Gastrocnemius medialis (tissue), 4 donors: ENCODE data around the gene CLEC18B.
"Not testable (repeated sequence)": the region's sequence is repeated elsewhere in the genome, so short reads cannot be mapped to it uniquely, and the experiment has no call there.

ENCODE experiments used
- POLR2A ChIP-seq, 2 donors: fragments of 450-650 bp; IDR thresholded peaks; one replicate each; pipeline ENCODE4 v1.6.1; 2017; ENCODE audit warnings: antibody characterized with exemption in 2 of 2, mild to moderate bottlenecking in 2 of 2, moderate library complexity in 2 of 2
- TF ChIP-seq, protein P1 (sequence below), 5 experiments: fragments of 450-650 bp in 3 of 5; fragments of 200-600 bp in 2 of 5; sonication (generic) in 2 of 5; IDR thresholded peaks in 4 of 5; conservative IDR thresholded peaks in 1 of 5; 1 replicate in 4 of 5; 2 replicates in 1 of 5; pipeline ENCODE4 v1.5.1; 2016 to 2019; ENCODE audit warnings: antibody characterized with exemption in 5 of 5, mild to moderate bottlenecking in 3 of 5, moderate library complexity in 3 of 5

DNA sequence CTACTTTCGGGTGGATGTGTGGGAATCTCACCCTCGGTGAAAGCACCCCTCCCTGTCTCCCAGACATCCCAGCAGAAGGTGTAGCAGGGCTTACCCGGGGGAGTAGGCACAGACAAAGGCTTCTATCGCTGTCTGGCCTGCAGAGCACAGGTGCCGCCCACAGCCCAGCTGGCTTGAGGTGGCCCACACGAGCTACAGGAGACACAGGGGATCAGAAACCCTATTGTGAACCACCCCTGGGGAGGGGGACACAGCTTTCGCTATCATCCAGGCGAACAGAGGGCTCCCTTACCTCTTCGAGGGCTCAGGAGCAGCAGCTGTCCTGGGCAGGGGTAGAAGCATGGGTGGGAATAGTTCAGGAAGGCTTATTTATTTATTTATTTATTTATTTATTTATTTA, 7.8 kb downstream of the CLEC18B start:
- TF ChIP-seq POLR2A (IDR thresholded peaks at IDR 0.05), result not testable (repeated sequence)
- TF ChIP-seq, protein P1, sequence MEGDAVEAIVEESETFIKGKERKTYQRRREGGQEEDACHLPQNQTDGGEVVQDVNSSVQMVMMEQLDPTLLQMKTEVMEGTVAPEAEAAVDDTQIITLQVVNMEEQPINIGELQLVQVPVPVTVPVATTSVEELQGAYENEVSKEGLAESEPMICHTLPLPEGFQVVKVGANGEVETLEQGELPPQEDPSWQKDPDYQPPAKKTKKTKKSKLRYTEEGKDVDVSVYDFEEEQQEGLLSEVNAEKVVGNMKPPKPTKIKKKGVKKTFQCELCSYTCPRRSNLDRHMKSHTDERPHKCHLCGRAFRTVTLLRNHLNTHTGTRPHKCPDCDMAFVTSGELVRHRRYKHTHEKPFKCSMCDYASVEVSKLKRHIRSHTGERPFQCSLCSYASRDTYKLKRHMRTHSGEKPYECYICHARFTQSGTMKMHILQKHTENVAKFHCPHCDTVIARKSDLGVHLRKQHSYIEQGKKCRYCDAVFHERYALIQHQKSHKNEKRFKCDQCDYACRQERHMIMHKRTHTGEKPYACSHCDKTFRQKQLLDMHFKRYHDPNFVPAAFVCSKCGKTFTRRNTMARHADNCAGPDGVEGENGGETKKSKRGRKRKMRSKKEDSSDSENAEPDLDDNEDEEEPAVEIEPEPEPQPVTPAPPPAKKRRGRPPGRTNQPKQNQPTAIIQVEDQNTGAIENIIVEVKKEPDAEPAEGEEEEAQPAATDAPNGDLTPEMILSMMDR (IDR thresholded peaks at IDR 0.05 in 4 of 5, conservative IDR thresholded peaks at IDR 0.05 in 1 of 5), result not testable (repeated sequence)
